SU-DHL-6 (cell line): Measurements from ENCODE around the gene CMBL.

Experiments
- H2AFZ ChIP-seq: fragments of 200-600 bp; sonication (generic); 2 replicates; pipeline ENCODE4 v1.6.1; 2014; ENCODE audit warnings: low read depth, mild to moderate bottlenecking, moderate library complexity, mixed read lengths, antibody characterized with exemption, low read length; ENCODE audit not compliant: severe bottlenecking
- H3F3A ChIP-seq: fragments of 200-600 bp; shearing (Covaris generic); 2 replicates; pipeline ENCODE4 v1.6.0; 2016; ENCODE audit warnings: antibody characterized with exemption, mild to moderate bottlenecking; ENCODE audit not compliant: insufficient read depth
- H3K27ac ChIP-seq: fragments of 200-600 bp; sonication (generic); 2 replicates; pipeline ENCODE4 v1.5.1; 2016; ENCODE audit warnings: low read depth, mild to moderate bottlenecking, low read length, moderate library complexity, mixed read lengths
- H3K27me3 ChIP-seq: fragments of 200-600 bp; sonication (generic), shearing (Covaris generic); 2 replicates; pipeline ENCODE4 v1.6.0; 2014; ENCODE audit warnings: mild to moderate bottlenecking, low read length
- H3K36me3 ChIP-seq: fragments of 200-600 bp; sonication (generic); 2 replicates; pipeline ENCODE4 v1.6.1; 2014; ENCODE audit warnings: mild to moderate bottlenecking, low read length, mixed read lengths
- H3K4me2 ChIP-seq: fragments of 300-600, 200-600 bp; shearing (Covaris generic), sonication (generic); 2 replicates; pipeline ENCODE4 v1.6.0; 2014; ENCODE audit warnings: low read length, low read depth, mild to moderate bottlenecking; ENCODE audit not compliant: poor library complexity, severe bottlenecking
- H3K4me3 ChIP-seq: fragments of 200-600 bp; sonication (generic); 2 replicates; pipeline ENCODE4 v1.5.1; 2014; ENCODE audit warnings: antibody characterized with exemption, low read length, mild to moderate bottlenecking, mixed read lengths; ENCODE audit not compliant: insufficient read depth, poor library complexity, severe bottlenecking
- H3K79me2 ChIP-seq: fragments of 200-600 bp; sonication (generic); 2 replicates; pipeline ENCODE4 v1.6.1; 2014; ENCODE audit warnings: mild to moderate bottlenecking, low read length, moderate library complexity; ENCODE audit not compliant: insufficient read depth
- H3K9ac ChIP-seq: fragments of 200-600 bp; sonication (generic); 2 replicates; pipeline ENCODE4 v1.7.0; 2014; ENCODE audit warnings: mild to moderate bottlenecking, low read length
- H3K9me2 ChIP-seq: fragments of 200-600 bp; sonication (generic); replicated peaks from 2 replicates; pipeline ENCODE4 v1.6.1; 2014; ENCODE audit warnings: low read length; ENCODE audit not compliant: insufficient read depth
- H3K9me3 ChIP-seq: fragments of 200-600 bp; sonication (generic); 2 replicates; pipeline ENCODE4 v1.6.1; 2014; ENCODE audit warnings: low read length, mixed read lengths; ENCODE audit not compliant: insufficient read depth
- H4K20me1 ChIP-seq: fragments of 200-600 bp; sonication (generic); 2 replicates; pipeline ENCODE4 v1.6.1; 2014; ENCODE audit warnings: low read depth, mild to moderate bottlenecking, antibody characterized with exemption, low read length, moderate library complexity, mixed read lengths
- EZH2phosphoT487 ChIP-seq: fragments of 200-600 bp; sonication (generic), shearing (Covaris generic); conservative IDR thresholded peaks from 2 replicates; pipeline ENCODE4 v1.6.1; 2018; ENCODE audit warnings: mild to moderate bottlenecking, antibody characterized with exemption, low read length, moderate library complexity, mixed read lengths
- TF ChIP-seq, protein P1 (sequence below): fragments of 200-600 bp; sonication (generic); IDR thresholded peaks from one replicate; pipeline ENCODE4 v1.5.1; 2017; ENCODE audit warnings: antibody characterized with exemption, mild to moderate bottlenecking, low read length, moderate library complexity; ENCODE audit not compliant: insufficient read depth, poor library complexity, severe bottlenecking

The CMBL gene

GRCh38 chr5:10331341-10331796 lies 23.7 kb upstream of the CMBL start:
- no peak overlapping the region for H2AFZ ChIP-seq
- no peak for TF ChIP-seq EZH2phosphoT487
- TF ChIP-seq, protein P1, sequence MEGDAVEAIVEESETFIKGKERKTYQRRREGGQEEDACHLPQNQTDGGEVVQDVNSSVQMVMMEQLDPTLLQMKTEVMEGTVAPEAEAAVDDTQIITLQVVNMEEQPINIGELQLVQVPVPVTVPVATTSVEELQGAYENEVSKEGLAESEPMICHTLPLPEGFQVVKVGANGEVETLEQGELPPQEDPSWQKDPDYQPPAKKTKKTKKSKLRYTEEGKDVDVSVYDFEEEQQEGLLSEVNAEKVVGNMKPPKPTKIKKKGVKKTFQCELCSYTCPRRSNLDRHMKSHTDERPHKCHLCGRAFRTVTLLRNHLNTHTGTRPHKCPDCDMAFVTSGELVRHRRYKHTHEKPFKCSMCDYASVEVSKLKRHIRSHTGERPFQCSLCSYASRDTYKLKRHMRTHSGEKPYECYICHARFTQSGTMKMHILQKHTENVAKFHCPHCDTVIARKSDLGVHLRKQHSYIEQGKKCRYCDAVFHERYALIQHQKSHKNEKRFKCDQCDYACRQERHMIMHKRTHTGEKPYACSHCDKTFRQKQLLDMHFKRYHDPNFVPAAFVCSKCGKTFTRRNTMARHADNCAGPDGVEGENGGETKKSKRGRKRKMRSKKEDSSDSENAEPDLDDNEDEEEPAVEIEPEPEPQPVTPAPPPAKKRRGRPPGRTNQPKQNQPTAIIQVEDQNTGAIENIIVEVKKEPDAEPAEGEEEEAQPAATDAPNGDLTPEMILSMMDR, result no peak

GRCh38 chr5:10330511-10331230 lies 23.0 kb upstream of the CMBL start:
- Histone ChIP-seq H3K27ac (no peak overlapping the region), H3K9ac (no peak overlapping the region), H3K9me3 (no peaks in the 10 kb centered on the region)

More at GRCh38 chr5:10331341-10331796, 23.7 kb upstream of the CMBL start:
- Histone ChIP-seq H4K20me1 (no peaks in the 10 kb centered on the region), H3K27ac (no peak overlapping the region), H3K79me2 (no peaks in the 10 kb centered on the region), H3K9ac (no peak overlapping the region), H3K4me3 (no peak overlapping the region), H3K27me3 (no peaks in the 10 kb centered on the region), H3F3A (no peaks in the 10 kb centered on the region), H3K9me2 (no peaks in the 10 kb centered on the region), H3K36me3 (no peaks in the 10 kb centered on the region), H3K9me3 (no peaks in the 10 kb centered on the region), H3K4me2 (no peak overlapping the region)

DNA sequence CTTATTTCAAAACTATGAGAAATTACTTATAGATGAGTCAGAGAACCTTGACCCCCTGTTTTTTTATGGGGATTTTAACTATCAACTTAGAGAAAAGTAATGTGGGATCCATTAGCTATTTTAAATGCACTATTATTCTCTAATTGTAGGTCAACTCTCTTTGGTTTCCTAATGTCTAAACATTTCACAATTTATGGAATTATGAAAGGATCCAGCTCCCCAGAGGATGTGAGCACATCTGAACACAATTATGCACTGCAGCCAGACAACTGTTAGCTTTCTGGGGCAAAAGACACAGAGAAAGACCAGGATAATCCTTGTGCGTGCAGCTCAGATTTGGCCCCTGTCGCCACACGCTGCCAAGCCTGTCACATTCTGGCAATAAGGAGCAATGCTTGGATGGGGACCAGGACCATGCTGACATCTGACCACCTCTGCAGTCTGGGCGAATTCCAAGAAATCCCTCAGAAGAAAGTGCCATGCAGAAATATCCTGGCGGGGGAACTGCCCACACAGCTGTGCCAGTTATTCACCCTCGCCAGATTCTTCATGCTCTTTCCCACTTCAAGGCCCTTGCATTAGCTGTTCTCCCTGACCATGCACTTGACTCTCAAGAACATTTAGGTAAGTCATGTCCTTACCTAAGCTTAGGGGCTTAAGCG lies 22.2 kb upstream of the CMBL start:
- Histone ChIP-seq H3K36me3 (no peaks in the 10 kb centered on the region), H3F3A (no peaks in the 10 kb centered on the region), H3K27ac (no peak overlapping the region), H3K27me3 (no peaks in the 10 kb centered on the region), H3K9me2 (no peaks in the 10 kb centered on the region), H3K9ac (no peak overlapping the region), H3K4me2 (no peak overlapping the region), H2AFZ (no peak overlapping the region), H3K9me3 (no peaks in the 10 kb centered on the region), H3K79me2 (no peaks in the 10 kb centered on the region), H3K4me3 (no peak overlapping the region), H4K20me1 (no peaks in the 10 kb centered on the region)
- TF ChIP-seq, protein P1, result no peak
- TF ChIP-seq EZH2phosphoT487, result no peak

More at GRCh38 chr5:10330511-10331230, 23.0 kb upstream of the CMBL start:
- Histone ChIP-seq H3K9me2 (no peaks in the 10 kb centered on the region), H3K27me3 (no peaks in the 10 kb centered on the region), H3F3A (no peaks in the 10 kb centered on the region), H4K20me1 (no peaks in the 10 kb centered on the region), H3K36me3 (no peaks in the 10 kb centered on the region), H3K4me2 (no peak overlapping the region), H3K79me2 (no peaks in the 10 kb centered on the region), H2AFZ (no peak overlapping the region), H3K4me3 (no peak overlapping the region)
- TF ChIP-seq, protein P1, result no peak
- TF ChIP-seq EZH2phosphoT487, result no peak
